Suprapubic skin (tissue), 4 donors: ENCODE measurements around the gene OR10C1.

Experiments
- EP300 ChIP-seq: sonication (generic); formaldehyde crosslinking; IDR thresholded peaks from one replicate; pipeline ENCODE4 v1.6.1; 2017; ENCODE audit warnings: antibody characterized with exemption
- POLR2A ChIP-seq, 2 donors: fragments of 450-650 bp; IDR thresholded peaks; one replicate each; pipeline ENCODE4 v1.6.1; 2017; ENCODE audit warnings: antibody characterized with exemption in 2 of 2, mild to moderate bottlenecking in 2 of 2, moderate library complexity in 2 of 2
- POLR2AphosphoS5 ChIP-seq, 3 donors: sonication (generic); formaldehyde crosslinking; IDR thresholded peaks; one replicate each; pipeline ENCODE4 v1.6.1; 2017; ENCODE audit warnings: antibody characterized with exemption in 3 of 3
- TF ChIP-seq, protein P1 (sequence below), 2 donors: fragments of 200-600 bp in 1 of 2; fragments of 450-650 bp in 1 of 2; sonication (generic) in 1 of 2; IDR thresholded peaks; one replicate each; pipeline ENCODE4 v1.5.1; 2016 to 2019; ENCODE audit warnings: antibody characterized with exemption in 2 of 2, mild to moderate bottlenecking in 1 of 2, moderate library complexity in 1 of 2

- TF ChIP-seq, protein P1, sequence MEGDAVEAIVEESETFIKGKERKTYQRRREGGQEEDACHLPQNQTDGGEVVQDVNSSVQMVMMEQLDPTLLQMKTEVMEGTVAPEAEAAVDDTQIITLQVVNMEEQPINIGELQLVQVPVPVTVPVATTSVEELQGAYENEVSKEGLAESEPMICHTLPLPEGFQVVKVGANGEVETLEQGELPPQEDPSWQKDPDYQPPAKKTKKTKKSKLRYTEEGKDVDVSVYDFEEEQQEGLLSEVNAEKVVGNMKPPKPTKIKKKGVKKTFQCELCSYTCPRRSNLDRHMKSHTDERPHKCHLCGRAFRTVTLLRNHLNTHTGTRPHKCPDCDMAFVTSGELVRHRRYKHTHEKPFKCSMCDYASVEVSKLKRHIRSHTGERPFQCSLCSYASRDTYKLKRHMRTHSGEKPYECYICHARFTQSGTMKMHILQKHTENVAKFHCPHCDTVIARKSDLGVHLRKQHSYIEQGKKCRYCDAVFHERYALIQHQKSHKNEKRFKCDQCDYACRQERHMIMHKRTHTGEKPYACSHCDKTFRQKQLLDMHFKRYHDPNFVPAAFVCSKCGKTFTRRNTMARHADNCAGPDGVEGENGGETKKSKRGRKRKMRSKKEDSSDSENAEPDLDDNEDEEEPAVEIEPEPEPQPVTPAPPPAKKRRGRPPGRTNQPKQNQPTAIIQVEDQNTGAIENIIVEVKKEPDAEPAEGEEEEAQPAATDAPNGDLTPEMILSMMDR (IDR thresholded peaks at IDR 0.05) = no peak
- TF ChIP-seq POLR2A (IDR thresholded peaks at IDR 0.05) = no peak
- TF ChIP-seq EP300 = no peak
- TF ChIP-seq POLR2AphosphoS5 (IDR thresholded peaks at IDR 0.05) = no peak
Observed at GRCh38 chr6:29490055-29490454, 50.9 kb downstream of the OR10C1 start.
